Keratinocyte (primary cell): ENCODE data around the gene INSYN1. TPM values are rescaled to one million over a fixed set of nuclear protein-coding genes. Genes with fewer than 3 reads are reported as not detected.

Experiments
- DNase-seq: peaks from one replicate; pipeline ENCODE4 v3.0.0-alpha.2; 2011; ENCODE audit warnings: low read depth, missing footprints, low spot score
- FAIRE-seq: peaks from 2 replicates; lab custom pipeline; 2011; peaks lifted over from hg19 to GRCh38; lab: Jason Lieb, UNC
- H2AFZ ChIP-seq: 2 replicates; pipeline ENCODE4 v1.6.0; 2012; ENCODE audit warnings: low read length, control low read depth, inconsistent platforms; ENCODE audit not compliant: control insufficient read depth
- H3K27ac ChIP-seq: 2 replicates; pipeline ENCODE4 v1.5.1; 2011; ENCODE audit warnings: low read length; ENCODE audit not compliant: control insufficient read depth, insufficient read depth
- H3K27me3 ChIP-seq: 3 replicates; pipeline ENCODE4 v1.6.0; 2011; ENCODE audit warnings: low read length; ENCODE audit not compliant: control insufficient read depth, insufficient read depth; ENCODE audit errors: extremely low read depth
- H3K36me3 ChIP-seq, 2 experiments: 2 replicates in 1 of 2; 3 replicates in 1 of 2; pipeline ENCODE4 v1.5.1; 2011; ENCODE audit warnings: low read length in 2 of 2, mild to moderate bottlenecking in 1 of 2; ENCODE audit not compliant: control insufficient read depth in 2 of 2, insufficient read depth in 2 of 2; ENCODE audit errors: extremely low read depth in 1 of 2
- H3K4me1 ChIP-seq: 3 replicates; pipeline ENCODE4 v1.5.1; 2011; ENCODE audit warnings: low read length; ENCODE audit not compliant: control insufficient read depth, insufficient read depth; ENCODE audit errors: extremely low read depth
- H3K4me2 ChIP-seq: 3 replicates; pipeline ENCODE4 v1.6.0; 2011; ENCODE audit warnings: low read depth, low read length; ENCODE audit not compliant: control insufficient read depth, insufficient read depth; ENCODE audit errors: extremely low read depth
- H3K4me3 ChIP-seq, 3 experiments: fragments of 200-600 bp in 1 of 3; sonication (generic) in 1 of 3; 2 replicates in 2 of 3; 3 replicates in 1 of 3; pipeline ENCODE4 v1.5.1; 2011 to 2016; ENCODE audit warnings: low read length in 3 of 3, mild to moderate bottlenecking in 3 of 3, control low read depth in 2 of 3, inconsistent platforms in 1 of 3, low read depth in 1 of 3, mixed read lengths in 1 of 3, mixed run types in 1 of 3, moderate library complexity in 1 of 3; ENCODE audit not compliant: control insufficient read depth in 2 of 3, insufficient read depth in 2 of 3; ENCODE audit errors: extremely low read depth in 1 of 3
- H3K79me2 ChIP-seq: 2 replicates; pipeline ENCODE4 v1.6.0; 2012; ENCODE audit warnings: low read length; ENCODE audit not compliant: control insufficient read depth, insufficient read depth
- H3K9ac ChIP-seq: 3 replicates; pipeline ENCODE4 v1.6.0; 2011; ENCODE audit warnings: low read length; ENCODE audit not compliant: control insufficient read depth, insufficient read depth; ENCODE audit errors: extremely low read depth
- H3K9me1 ChIP-seq: 3 replicates; pipeline ENCODE4 v1.6.0; 2011; ENCODE audit warnings: low read length; ENCODE audit not compliant: control insufficient read depth, insufficient read depth; ENCODE audit errors: extremely low read depth
- H3K9me3 ChIP-seq: 2 replicates; pipeline ENCODE4 v1.5.1; 2012; ENCODE audit warnings: low read depth, low read length; ENCODE audit not compliant: control insufficient read depth
- H4K20me1 ChIP-seq: 3 replicates; pipeline ENCODE4 v1.6.0; 2011; ENCODE audit warnings: low read length; ENCODE audit not compliant: control insufficient read depth, insufficient read depth; ENCODE audit errors: extremely low read depth
- EZH2 ChIP-seq: IDR thresholded peaks from one replicate; pipeline ENCODE4 v1.6.1; 2012; ENCODE audit warnings: inconsistent platforms, mild to moderate bottlenecking, low read length, moderate library complexity
- dilution Hi-C: fragments of 300-500 bp; cut with MboI; formaldehyde crosslinking; loops from one replicate; pipeline ENCODE4 v1.7.0; 2020; ENCODE audit warnings: low sequenced_read_pairs; ENCODE audit not compliant: extremely low pct_ligation_motif_present
- polyA plus RNA-seq, 5 experiments: library from polyadenylated mRNA; depleted of rRNA in 3 of 5; stranded (reverse) in 3 of 5; stranded (forward) in 1 of 5; unstranded in 1 of 5; fragments of >200 nt; gene quantifications; 1 replicate in 1 of 5; 2 replicates in 3 of 5; 3 replicates in 1 of 5; pipeline versions ENCODE4 v1.2.1 to v1.2.3, GENCODE V29; 2011 to 2012; ENCODE audit warnings: missing spikeins in 2 of 5, low read depth in 1 of 5, low replicate concordance in 1 of 5
- TF ChIP-seq, protein P1 (sequence below), 3 experiments: IDR thresholded peaks in 1 of 3; conservative IDR thresholded peaks in 1 of 3; optimal IDR thresholded peaks in 1 of 3; 2 replicates in 2 of 3; 3 replicates in 1 of 3; pipeline versions ENCODE3 to v1.5.1; 2011; ENCODE audit warnings: low read length in 3 of 3, mild to moderate bottlenecking in 3 of 3, moderate library complexity in 2 of 3, control low read depth in 1 of 3, inconsistent platforms in 1 of 3; ENCODE audit not compliant: insufficient read depth in 2 of 3; ENCODE audit errors: extremely low read depth in 1 of 3

Gene INSYN1
- polyA plus RNA-seq, 1 donor (not counting 4 experiments of a cell fraction or from before 2014, with no cell fraction given), result 0.47 TPM

DNA sequence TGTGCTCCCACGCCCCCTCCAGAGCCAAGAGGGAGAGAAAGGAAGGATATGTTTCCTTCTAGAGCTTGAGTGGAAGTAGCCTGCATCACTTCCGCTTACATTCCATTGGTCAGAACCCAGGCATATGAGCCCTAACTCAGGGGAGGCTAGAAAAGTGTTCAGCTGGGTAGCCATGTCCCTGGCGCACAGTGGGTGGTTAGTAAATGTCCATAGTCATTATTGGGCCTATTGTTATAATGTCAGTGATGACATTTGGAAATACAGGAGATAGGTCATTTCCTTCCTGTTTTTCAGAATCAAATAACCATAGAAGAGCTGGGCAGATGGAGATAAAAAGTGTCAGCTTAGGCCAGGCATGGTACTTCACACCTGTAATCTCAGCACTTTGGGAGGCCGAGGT is 41.6 kb downstream of the INSYN1 start:
- no peak overlapping the region for H3K27ac ChIP-seq
- no peak overlapping the region for H3K9ac ChIP-seq
- H3K9me1 ChIP-seq, result no peaks in the 10 kb centered on the region
- no peaks in the 10 kb centered on the region for H3K4me1 ChIP-seq
- peaks cover 3% of the 10 kb centered on the region for H4K20me1 ChIP-seq
- H2AFZ ChIP-seq, result no peak overlapping the region
- H3K36me3 ChIP-seq, result peaks cover 54 to 60% of the 10 kb centered on the region in 2 experiments
- no peak overlapping the region for H3K4me2 ChIP-seq
- dilution Hi-C loops, result no loop called here
- no peak overlapping the region for H3K4me3 ChIP-seq
- no peaks in the 10 kb centered on the region for H3K9me3 ChIP-seq
- TF ChIP-seq, protein P1, sequence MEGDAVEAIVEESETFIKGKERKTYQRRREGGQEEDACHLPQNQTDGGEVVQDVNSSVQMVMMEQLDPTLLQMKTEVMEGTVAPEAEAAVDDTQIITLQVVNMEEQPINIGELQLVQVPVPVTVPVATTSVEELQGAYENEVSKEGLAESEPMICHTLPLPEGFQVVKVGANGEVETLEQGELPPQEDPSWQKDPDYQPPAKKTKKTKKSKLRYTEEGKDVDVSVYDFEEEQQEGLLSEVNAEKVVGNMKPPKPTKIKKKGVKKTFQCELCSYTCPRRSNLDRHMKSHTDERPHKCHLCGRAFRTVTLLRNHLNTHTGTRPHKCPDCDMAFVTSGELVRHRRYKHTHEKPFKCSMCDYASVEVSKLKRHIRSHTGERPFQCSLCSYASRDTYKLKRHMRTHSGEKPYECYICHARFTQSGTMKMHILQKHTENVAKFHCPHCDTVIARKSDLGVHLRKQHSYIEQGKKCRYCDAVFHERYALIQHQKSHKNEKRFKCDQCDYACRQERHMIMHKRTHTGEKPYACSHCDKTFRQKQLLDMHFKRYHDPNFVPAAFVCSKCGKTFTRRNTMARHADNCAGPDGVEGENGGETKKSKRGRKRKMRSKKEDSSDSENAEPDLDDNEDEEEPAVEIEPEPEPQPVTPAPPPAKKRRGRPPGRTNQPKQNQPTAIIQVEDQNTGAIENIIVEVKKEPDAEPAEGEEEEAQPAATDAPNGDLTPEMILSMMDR (optimal IDR thresholded peaks at IDR 0.05 in 1 of 3, IDR thresholded peaks at IDR 0.05 in 1 of 3, conservative IDR thresholded peaks at IDR 0.05 in 1 of 3; ENCODE audit: extremely low read depth in 1 of 3, insufficient read depth in 2 of 3, low read length in 3 of 3), result no peak
- no peak for TF ChIP-seq EZH2
- no peaks in the 10 kb centered on the region for H3K27me3 ChIP-seq
- H3K79me2 ChIP-seq, result peaks cover 3% of the 10 kb centered on the region
- DNase-seq (no peak), FAIRE-seq (no peak)

DNA sequence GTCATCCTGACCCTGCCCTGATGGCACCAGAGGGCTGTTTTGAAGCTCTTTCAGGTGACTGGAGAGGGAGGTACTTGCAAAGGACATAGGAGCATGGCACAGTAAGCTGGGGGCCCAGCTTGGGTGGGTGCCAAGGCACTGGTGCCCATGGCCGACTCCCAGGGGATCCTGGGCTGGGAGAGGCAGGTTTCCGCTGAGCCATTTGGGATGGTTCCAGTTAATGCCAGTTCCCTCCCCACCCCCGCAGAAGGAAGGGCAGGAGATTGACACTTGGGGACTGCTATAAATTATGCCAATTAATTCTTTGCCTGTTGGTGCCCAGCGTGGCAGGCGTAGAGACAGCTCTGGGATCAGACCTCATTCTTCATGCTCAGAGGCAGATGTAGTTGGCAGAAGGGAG is 42.8 kb downstream of the INSYN1 start:
- H3K9me3 ChIP-seq, result no peaks in the 10 kb centered on the region
- peaks cover 5% of the 10 kb centered on the region for H3K79me2 ChIP-seq
- no peak overlapping the region for H3K4me3 ChIP-seq
- H3K27ac ChIP-seq, result no peak overlapping the region
- H3K27me3 ChIP-seq, result no peaks in the 10 kb centered on the region
- H2AFZ ChIP-seq, result no peak overlapping the region
- no peak overlapping the region for H3K9ac ChIP-seq
- H3K4me2 ChIP-seq, result no peak overlapping the region
- dilution Hi-C loops, result no loop called here
- H4K20me1 ChIP-seq, result peaks cover 4% of the 10 kb centered on the region
- no peaks in the 10 kb centered on the region for H3K4me1 ChIP-seq
- peaks cover 60 to 67% of the 10 kb centered on the region in 2 experiments for H3K36me3 ChIP-seq
- no peak for TF ChIP-seq EZH2
- TF ChIP-seq, protein P1 (optimal IDR thresholded peaks at IDR 0.05 in 1 of 3, IDR thresholded peaks at IDR 0.05 in 1 of 3, conservative IDR thresholded peaks at IDR 0.05 in 1 of 3; ENCODE audit: extremely low read depth in 1 of 3, insufficient read depth in 2 of 3, low read length in 3 of 3), result no peak
- FAIRE-seq (no peak), DNase-seq (no peak)
- no peaks in the 10 kb centered on the region for H3K9me1 ChIP-seq
